Fibroblast of skin of left biceps (primary cell): ENCODE results near the gene CLN5.

Source experiments
- DNase-seq, 2 experiments: peaks; one replicate each; pipeline ENCODE4 v3.0.0-alpha.2; 2013; ENCODE audit warnings: low read depth in 2 of 2

Gene CLN5

DNA sequence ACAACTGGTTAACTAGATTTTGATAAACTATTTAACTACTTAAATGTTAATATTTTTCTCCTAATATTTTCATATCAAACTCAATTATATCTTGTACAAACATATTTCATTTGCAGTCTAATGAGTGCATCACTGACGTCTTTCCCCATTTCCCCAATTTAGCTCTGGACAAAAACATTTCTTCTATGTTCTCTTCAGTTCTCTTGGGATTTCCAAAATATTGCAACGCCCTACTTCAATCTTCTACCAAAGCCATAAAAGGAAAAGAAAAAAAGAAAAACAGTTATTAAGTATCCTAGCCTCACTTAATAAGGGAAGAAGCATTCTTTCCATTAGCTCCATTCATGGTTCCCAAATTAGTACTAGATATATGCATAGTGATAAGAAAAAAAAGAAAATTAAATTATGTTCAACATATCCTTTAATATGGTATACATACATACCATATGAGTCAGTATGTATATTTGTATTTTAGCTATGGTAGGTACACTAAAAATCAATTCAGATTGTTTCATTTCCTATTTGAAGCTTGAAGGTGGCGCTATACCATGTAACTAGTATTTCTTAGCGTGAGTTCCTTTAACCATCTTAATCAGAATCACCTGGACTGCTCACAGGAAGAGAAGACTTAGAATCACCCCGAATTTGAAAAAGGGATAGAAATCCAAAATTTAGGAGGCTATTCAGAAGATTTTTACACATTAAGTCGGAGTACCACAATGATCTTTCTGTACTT is 25.2 kb downstream of the CLN5 start:
- no peak for DNase-seq

DNA sequence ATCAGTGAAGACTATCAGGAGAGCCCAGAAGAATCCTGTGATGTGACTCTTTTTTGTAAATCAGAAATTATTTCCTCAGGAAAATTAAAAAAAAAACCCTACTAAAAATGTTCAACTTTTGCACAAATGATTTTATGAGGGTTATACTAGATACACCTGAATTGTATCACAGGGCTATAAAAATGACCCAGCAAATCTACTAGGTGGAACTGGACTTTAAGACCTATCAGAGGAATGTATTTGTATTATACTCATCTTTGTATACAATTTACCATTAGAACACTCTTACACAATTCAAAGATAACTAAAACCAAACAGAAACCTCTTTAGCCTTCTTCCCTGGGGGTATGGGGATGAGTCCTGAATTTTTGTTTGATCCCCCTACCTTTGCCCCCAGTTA is 27.9 kb downstream of the CLN5 start:
- DNase-seq = no peak

DNA sequence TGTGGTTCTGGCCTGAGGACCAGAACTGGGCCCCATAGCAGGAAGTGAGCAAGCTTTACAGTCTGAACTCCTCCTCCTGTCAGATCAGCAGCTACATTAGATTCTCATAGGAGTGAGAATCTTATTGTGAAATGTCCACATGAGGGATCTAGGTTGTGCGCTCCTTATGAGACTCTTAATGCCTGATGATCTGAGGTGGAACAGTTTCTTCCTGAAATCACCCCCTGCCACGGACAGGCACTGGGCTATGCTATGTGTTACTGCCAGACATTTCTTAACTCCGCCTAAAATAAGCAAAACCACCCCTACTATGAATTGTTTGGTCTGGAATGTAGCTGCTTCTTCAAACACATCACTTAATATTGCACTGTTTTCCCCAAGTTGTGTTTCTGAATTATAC is 30.5 kb downstream of the CLN5 start:
- DNase-seq = no peak

DNA sequence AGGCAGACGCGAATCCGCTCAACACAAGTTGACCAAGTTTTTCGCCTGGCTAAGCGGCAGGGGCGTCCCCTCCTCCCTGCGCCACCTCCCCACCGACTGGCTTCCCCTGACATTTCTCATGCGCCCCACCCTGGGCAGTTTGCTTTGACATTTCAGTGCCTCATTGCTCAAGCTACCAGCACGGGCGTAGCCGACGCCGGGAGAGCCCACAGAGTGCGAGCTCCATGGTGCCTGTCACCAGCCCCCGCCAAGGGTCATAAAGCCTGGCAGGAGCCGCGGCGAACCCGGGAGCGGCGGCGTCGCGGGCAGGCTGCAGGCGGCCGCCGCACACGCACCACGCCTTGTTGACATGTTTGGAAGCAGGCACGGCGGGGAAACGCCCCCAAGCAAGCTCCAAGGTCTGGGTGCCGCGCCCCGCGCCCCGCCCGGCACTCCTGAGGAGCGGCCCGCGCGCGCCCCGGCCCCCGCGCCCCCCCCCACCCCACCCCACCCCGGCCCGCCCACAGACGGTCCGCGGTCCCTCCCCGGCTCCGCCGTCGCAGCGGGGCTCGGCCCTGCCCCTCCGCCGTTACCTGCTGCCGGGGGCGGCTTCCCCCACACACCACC is 34.5 kb downstream of the CLN5 start:
- DNase-seq = no peak

DNA sequence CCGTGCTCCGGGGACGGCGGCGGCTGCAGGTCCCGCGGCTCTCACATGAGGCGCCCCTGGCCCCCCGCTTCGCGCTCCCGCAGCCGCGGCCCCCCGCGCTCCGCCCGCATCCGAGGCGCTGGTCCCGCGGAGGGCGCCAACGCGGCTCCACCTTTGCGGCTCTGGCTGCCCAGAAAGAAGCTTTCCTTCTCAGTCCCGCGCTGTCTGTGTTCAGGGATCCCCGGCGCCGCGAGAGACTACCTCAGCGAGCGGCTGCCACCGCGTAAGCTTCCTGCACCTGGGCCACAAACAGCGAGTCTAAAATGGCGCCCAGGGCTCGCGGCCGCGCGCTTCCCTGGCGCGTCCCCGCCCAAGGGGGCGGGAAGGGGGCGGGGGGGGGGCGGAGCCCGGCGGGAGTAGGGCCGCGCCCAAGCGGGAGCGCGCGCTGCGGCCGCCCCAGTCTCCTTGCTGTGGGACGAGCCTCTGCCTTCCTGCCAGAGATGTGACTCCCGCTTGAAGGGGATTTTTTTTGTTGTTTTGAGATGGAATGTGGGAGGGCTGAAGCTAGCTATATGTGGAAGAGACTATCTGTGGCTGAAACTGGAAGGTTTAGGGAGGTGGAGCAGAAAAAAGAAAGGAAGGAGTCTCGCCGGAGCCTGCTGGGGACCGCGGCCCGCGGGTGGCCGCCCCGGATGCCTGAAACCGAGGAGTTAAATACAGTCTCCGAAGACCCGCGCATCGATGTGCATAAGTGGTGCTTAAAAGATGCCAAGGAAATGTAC is 35.2 kb downstream of the CLN5 start, which contains the start of gene FBXL3:
FBXL3 (minus strand) TSS at position 299 of the 761 bp plus-strand sequence. CDS start 5,299 bp downstream, outside the sequence.
- DNase-seq = peak; percentile 85 to 88

DNA sequence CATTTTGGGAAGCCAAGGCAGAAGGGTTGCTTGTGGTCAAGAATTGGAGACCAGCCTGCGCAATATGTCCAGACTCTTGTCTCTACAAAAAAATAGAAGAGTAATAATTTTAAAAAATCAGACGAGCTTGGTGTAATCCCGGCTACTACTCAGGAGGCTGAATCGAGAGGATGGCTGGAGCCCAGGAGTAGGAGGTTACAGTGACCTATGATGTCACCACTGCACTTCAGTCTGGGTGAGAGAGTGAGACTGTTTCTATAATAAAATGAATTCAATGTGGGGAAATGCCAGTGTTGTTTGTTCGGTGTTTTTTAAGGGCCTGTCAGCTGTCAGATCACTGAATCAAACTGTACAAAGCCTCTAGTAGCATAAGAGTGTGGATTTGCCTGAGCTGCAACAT is 36.3 kb downstream of the CLN5 start:
- no peak for DNase-seq

DNA sequence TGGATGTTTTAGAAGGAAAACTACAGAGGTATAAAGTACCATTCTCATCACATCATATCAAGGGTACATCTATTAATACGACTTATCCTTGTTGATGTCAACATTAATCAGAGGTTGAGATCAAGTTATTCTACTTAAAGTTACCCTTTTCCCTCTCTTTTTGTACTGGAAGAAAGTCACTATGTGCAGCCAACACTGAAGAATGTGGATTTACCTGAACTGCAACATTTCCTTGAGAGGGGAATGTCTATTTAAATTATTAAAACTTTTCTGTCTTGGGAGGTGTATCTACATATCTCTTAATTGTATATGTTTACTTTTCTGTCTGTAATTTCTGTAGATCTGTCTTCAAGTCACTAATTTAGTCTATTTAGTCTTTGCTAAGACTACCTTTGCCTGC is 37.6 kb downstream of the CLN5 start:
- no peak for DNase-seq

DNA sequence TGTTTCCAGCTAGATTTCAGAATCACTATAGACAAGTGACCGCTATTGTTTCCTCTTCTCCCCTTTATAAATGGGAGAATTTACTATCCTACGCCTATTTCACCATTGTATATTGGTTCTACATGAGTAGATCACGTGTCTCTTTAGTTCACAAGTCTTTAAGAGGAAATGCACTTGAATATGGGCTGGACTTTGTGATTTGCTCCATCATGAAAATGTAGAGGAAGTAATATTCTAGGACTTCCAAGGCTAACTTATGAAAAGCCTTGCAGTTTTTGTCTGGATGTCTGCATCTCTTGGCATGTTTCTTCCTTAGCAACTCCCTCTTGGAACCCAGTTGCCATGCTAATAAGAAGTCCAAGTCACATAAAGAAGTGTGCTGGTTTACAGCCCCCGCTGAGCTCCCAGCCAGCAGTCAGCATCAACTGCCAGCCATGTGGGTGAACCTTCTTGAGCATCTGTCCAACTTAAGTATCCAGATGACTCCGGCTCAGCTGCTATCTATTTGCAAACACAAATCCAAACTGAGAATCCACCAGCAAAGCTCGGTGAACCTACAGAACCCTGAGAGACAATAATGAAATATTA is 39.9 kb downstream of the CLN5 start:
- DNase-seq = no peak

DNA sequence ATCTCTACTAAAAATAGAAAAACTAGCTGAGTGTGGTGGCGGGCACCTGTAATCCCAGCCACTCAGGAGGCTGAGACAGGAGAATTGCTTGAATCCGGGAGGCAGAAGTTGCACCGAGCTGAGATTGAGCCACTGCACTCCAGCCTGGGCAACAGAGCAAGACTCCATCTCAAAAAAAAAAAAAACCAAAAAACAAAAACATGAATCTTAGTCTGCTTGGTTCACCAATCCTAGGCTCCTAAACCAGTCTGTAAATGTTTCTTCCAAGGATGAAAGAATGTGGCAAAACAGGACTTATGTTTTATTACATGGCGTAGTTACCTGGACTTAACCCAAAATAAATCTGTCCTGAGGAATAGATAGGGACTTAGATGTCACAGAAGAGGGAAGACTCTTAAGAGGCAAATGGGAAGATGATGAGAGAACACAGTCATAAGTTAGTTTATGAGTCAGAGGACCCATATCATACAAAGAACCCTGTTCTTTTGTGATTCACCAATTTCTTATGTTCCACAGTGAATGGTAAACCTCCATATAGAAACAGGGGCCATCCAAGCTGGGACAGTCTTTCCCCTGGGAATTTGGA is 41.9 kb downstream of the CLN5 start:
- DNase-seq = no peak

DNA sequence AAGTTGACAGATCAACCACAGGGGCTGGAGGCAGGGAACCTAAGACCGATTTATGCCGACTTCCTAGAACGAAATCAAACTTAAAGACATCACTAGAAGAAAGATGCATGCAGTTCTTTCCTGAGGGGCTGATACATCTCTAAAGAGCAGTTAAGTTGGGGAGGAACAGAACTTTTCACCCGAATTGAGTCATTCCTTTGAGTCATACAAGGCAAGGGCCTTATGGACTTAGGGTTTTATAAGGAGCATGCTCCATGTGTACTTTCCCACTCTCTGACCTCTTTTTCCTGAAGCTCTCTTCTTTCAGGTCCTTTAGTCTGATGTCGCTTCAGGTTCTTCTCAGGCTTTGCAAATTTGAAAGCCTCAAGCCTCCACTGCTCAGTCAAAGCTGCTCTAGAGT is 43.0 kb downstream of the CLN5 start:
- no peak for DNase-seq

DNA sequence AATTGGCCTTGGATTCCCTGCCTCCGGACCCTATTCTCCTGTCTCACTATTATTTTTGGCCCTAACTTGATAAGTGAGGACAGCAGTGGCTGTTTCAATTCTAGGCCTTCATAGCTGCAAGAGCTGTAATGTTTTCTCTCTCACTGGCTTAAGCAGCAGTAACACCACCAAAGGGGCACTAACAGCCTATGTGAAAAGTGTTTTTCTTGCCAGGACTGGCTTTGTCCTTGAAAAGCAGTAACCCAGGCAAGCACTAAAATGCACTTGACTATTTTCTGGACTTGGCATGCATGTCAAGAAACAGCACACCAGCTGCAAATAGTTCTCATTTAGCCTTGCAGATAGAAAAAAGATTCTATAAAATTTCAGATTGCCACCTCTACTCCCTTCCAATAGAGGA is 44.4 kb downstream of the CLN5 start:
- DNase-seq = no peak

DNA sequence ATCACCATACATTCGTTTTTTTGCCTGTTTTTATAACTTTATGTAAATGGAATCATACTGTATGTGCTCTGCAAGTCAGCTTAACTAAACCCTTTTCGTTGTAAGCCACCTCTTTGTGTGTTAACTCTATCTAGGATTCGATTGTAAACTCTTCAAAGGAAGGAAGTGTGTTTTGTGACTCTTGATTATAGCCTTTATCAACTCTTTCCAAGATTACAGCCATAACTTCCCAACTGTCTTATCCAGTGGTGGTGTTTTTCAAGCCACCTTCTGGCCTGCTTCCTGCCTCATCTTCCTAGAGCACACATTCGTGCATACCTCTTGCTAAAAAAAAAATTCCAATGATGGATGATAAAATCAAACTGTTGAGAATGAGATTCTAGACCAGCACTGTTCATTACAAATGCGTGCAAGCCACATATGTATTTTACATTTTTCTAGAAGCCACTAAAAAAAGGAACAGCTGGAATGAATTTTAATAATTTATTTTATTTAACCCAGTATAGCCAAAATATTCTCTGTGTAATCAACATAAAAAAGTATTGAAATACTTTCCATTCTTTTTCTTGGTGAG is 47.1 kb downstream of the CLN5 start:
- DNase-seq = peak; percentile 41 to 52

DNA sequence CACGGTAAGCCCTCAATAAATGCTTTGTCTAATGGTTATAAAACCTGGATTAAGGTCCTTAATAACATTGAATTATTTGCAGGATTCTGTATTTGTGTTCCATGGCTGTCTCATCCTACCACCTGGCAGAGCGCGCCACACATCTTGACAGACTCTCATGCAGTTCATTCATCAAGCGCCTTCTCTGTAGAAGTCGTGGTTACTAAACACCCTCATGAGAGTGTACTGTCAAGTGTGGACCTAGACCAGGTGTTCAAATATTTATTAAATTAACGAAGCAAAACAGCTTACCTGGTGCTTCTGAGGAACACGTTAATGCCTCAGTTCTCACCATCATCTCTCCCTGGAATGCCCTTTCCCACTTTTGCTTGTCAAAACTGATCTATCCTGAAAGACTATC is 48.2 kb downstream of the CLN5 start:
- DNase-seq = no peak

DNA sequence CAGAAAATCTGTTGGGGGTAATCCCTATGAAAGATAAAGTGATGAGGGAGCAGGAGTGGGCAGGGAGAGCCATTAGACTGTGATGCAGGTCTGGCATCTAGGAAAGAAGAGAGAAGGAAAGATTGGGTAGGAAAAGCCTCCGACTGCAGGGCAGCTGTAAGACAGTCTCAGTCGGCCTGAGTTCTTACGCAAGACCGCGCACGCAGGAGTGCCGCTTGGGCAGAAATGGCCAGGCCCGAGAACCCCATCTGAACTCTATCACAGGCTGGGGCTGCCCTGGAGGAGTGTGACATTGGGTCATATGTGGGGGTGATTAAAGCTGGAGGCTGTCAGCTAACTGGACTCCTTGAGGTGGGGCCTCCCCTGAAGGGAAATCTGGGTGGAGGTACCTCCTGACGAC is 49.0 kb downstream of the CLN5 start:
- no peak for DNase-seq

DNA sequence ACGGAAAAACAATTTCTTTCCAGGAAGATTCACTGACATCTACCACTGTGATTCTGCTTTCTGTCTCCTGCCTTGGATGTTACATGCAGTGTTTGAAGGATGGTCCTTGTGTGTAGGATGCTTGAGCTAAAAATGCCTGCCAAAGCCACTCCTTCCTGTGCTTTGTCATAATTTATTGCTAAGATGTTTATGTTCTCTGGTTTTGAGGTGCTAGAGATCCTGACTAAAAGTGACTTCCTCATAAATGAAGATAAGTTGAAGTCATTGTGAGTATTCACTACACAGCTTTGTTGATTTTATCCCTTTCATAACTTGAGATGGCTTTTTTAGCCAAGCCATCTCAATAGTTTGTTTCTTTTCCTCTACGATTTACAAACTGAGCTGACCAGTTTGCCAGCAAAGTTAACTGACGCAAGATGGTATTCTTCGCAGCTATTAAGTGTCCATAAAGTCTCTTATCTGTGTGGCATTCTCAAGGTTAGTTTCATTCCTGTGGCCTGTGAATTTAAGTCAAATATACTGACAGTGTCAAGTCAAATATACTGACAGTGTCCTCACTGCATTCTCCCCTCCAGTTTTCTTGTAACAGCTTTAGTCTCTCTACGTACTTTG is 50.8 kb downstream of the CLN5 start:
- no peak for DNase-seq

DNA sequence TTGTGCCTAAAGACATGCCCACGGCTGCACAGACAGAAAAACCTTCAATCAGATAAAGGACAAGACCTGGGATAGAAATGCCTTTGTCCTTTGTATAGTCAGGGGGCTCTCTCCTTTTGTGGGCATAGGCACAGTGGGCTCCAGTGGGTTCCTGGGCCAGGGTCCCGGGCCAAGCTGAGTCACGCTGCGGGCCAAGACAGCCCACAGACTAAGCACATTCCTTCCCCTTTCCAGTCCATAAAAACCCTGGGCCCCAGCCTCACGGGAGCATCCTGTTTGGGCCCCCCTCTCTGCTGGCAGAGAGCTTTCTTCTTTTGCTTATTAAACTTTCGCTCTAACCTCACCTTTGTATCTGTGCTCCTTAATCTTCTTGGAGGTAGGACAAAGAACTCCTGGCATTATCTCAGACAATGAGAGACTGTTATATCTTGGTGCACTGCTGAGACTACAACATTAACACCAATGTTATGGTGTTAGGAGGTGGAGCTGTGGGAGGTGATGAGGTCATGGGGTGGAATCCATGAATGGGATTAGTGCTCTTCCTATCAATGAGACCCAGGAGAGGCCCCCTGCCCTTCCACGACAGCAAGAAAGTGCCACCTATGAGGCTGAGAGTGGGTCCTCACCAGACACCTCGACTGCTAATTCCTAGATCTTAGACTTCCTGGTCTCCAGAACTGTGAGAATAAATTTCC is 55.9 kb downstream of the CLN5 start:
- no peak for DNase-seq

DNA sequence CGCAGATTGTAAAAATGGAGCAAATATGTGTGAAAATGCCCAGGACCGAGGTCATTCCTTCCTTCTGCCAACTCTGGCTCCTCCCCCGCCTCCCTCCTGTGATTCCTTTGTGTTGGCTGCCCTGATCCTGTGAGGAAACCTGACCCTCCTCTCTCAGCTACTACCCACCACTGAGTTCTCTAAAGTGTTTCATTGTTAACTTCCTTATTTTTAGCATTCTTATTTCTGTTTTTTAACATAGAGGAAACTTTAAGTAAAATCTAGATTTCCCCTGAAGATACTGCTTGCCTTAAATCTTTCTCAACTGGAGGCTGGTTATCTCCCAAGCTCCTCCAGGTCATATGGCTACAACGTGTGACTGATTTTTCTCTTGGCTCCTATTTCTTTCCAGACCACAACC is 56.8 kb downstream of the CLN5 start:
- no peak for DNase-seq

DNA sequence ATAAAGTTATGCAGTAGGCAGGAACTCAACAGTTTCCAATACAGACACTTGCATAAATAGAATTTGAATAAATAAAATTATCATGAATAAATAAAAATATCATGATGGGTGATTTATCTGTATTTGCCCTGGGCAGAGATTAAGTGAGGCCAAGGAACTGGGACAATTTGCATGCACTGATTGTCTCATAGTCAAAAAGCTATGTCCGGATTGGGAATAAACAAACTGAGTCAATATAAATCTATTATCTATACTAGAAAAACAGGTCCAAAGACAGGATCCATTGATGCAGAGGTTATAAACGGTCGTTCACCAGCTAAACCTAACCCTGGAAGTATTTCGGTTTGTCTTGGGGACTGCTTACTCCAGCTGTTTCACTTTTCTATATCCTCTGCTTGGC is 61.3 kb downstream of the CLN5 start:
- DNase-seq = no peak
